Liver (tissue), 9 donors: ENCODE data around the gene WFS1. TPM values are rescaled to one million over a fixed set of nuclear protein-coding genes. Genes with fewer than 3 reads are reported as not detected.

Source experiments
- DNase-seq: peaks from one replicate; pipeline ENCODE4 v3.0.0-alpha.2; 2017; ENCODE audit warnings: low spot score
- H3K27ac ChIP-seq, 2 donors: one replicate each; pipeline ENCODE4 v1.7.0; 2013; ENCODE audit warnings: inconsistent platforms in 2 of 2, low read length in 2 of 2, control low read depth in 1 of 2, low read depth in 1 of 2, mild to moderate bottlenecking in 1 of 2
- H3K27me3 ChIP-seq, 4 donors: one replicate each; pipeline versions ENCODE4 v1.6.1 to v1.7.0; 2013; ENCODE audit warnings: low read length in 3 of 4, inconsistent platforms in 1 of 4, mild to moderate bottlenecking in 1 of 4, moderate library complexity in 1 of 4; ENCODE audit not compliant: control insufficient read depth in 4 of 4, insufficient read depth in 4 of 4
- H3K36me3 ChIP-seq, 4 donors: one replicate each; pipeline versions ENCODE4 v1.6.1 to v1.7.0; 2013; ENCODE audit warnings: low read length in 3 of 4, mild to moderate bottlenecking in 3 of 4, low read depth in 1 of 4, moderate library complexity in 1 of 4; ENCODE audit not compliant: control insufficient read depth in 4 of 4, insufficient read depth in 3 of 4
- H3K4me1 ChIP-seq, 4 donors: one replicate each; pipeline versions ENCODE4 v1.6.1 to v1.7.0; 2013; ENCODE audit warnings: low read length in 3 of 4, mild to moderate bottlenecking in 3 of 4, moderate library complexity in 1 of 4; ENCODE audit not compliant: control insufficient read depth in 4 of 4, insufficient read depth in 4 of 4
- H3K4me3 ChIP-seq, 3 donors: one replicate each; pipeline versions ENCODE4 v1.6.1 to v1.7.0; 2013; ENCODE audit warnings: low read length in 3 of 3, control low read depth in 1 of 3, low read depth in 1 of 3, mild to moderate bottlenecking in 1 of 3
- H3K9ac ChIP-seq, 2 donors: one replicate each; pipeline ENCODE4 v1.7.0; 2013; ENCODE audit warnings: low read length in 2 of 2, mild to moderate bottlenecking in 2 of 2, moderate library complexity in 2 of 2, control low read depth in 1 of 2, low read depth in 1 of 2
- H3K9me3 ChIP-seq, 4 donors: one replicate each; pipeline versions ENCODE4 v1.6.1 to v1.7.0; 2013; ENCODE audit warnings: low read length in 3 of 4; ENCODE audit not compliant: control insufficient read depth in 4 of 4
- ATF3 ChIP-seq: IDR thresholded peaks from 2 replicates; pipeline ENCODE4 v1.6.1; 2016; ENCODE audit warnings: antibody characterized with exemption
- EGR1 ChIP-seq, 2 donors: IDR thresholded peaks; 2 replicates each; pipeline ENCODE4 v1.6.1; 2016 to 2018; ENCODE audit warnings: antibody characterized with exemption in 2 of 2, low read depth in 2 of 2
- FOXA1 ChIP-seq: IDR thresholded peaks from 2 replicates; pipeline ENCODE4 v1.6.1; 2016; ENCODE audit warnings: antibody characterized with exemption
- FOXA2 ChIP-seq: IDR thresholded peaks from 2 replicates; pipeline ENCODE4 v1.6.1; 2016; ENCODE audit warnings: antibody characterized with exemption
- GABPA ChIP-seq, 2 donors: IDR thresholded peaks in 1 of 2; conservative IDR thresholded peaks in 1 of 2; 2 replicates each; pipeline ENCODE4 v1.6.1; 2016; ENCODE audit warnings: antibody characterized with exemption in 2 of 2, mild to moderate bottlenecking in 1 of 2, moderate library complexity in 1 of 2
- HNF4A ChIP-seq, 2 donors: conservative IDR thresholded peaks; 2 replicates each; pipeline ENCODE4 v1.6.1; 2016; ENCODE audit warnings: antibody characterized with exemption in 2 of 2, mild to moderate bottlenecking in 2 of 2
- HNF4G ChIP-seq: IDR thresholded peaks from 2 replicates; pipeline ENCODE4 v1.6.1; 2016; ENCODE audit warnings: antibody characterized with exemption
- JUND ChIP-seq, 2 donors: IDR thresholded peaks; 2 replicates each; pipeline ENCODE4 v1.6.1; 2016; ENCODE audit warnings: antibody characterized with exemption in 2 of 2
- MAX ChIP-seq: IDR thresholded peaks from 2 replicates; pipeline ENCODE4 v1.6.1; 2016; ENCODE audit warnings: antibody characterized with exemption
- NR2F2 ChIP-seq: IDR thresholded peaks from 2 replicates; pipeline ENCODE4 v1.6.1; 2016; ENCODE audit warnings: antibody characterized with exemption
- RAD21 ChIP-seq, 2 donors: IDR thresholded peaks; 2 replicates each; pipeline ENCODE4 v1.6.1; 2016; ENCODE audit warnings: antibody characterized with exemption in 2 of 2, mild to moderate bottlenecking in 2 of 2
- REST ChIP-seq: IDR thresholded peaks from 2 replicates; pipeline ENCODE4 v1.6.1; 2016; ENCODE audit warnings: antibody characterized with exemption, mild to moderate bottlenecking
- RXRA ChIP-seq, 2 donors: IDR thresholded peaks; 2 replicates each; pipeline ENCODE4 v1.6.1; 2017 to 2018; ENCODE audit warnings: antibody characterized with exemption in 2 of 2, mild to moderate bottlenecking in 1 of 2
- SP1 ChIP-seq: IDR thresholded peaks from 2 replicates; pipeline ENCODE4 v1.6.1; 2018; ENCODE audit warnings: antibody characterized with exemption, mild to moderate bottlenecking
- TAF1 ChIP-seq: conservative IDR thresholded peaks from 2 replicates; pipeline ENCODE4 v1.6.1; 2016; ENCODE audit warnings: antibody characterized with exemption, mild to moderate bottlenecking
- YY1 ChIP-seq: IDR thresholded peaks from 2 replicates; pipeline ENCODE4 v1.6.1; 2016; ENCODE audit warnings: antibody characterized with exemption, mild to moderate bottlenecking
- ZBTB33 ChIP-seq: IDR thresholded peaks from 2 replicates; pipeline ENCODE4 v1.6.1; 2016; ENCODE audit warnings: antibody characterized with exemption
- WGBS: extraction: QIAGEN DNeasy Blood & Tissue Kit; methylation state at CpG from one replicate; pipeline ENCODE4 v1.1.7; 2013; 5-methylcytosine and 5-hydroxymethylcytosine counted together
- polyA plus RNA-seq, 2 donors: library from polyadenylated mRNA; stranded (reverse) in 1 of 2; unstranded in 1 of 2; fragments of 200-250 nt in 1 of 2; fragments of >200 nt in 1 of 2; fragmentation: Nextera tagmentation in 1 of 2; extraction: Ambion mirVana in 1 of 2; gene quantifications; one replicate each; pipeline versions ENCODE4 v1.2.1 to v1.2.3, GENCODE V29; 2013 to 2015
- total RNA-seq, 2 donors: library from RNA; depleted of rRNA; stranded (reverse); fragments of >200 nt; gene quantifications; one replicate each; pipeline ENCODE4 v1.2.3, GENCODE V29; 2014
- donor health status: healthy.
- donor health status: healthy.
- donor health status: healthy.
- donor health status: healthy.
- donor health status: healthy.

WFS1 gene
- total and polyA plus RNA-seq, 4 donors: 6.0 to 23.9 (median 13.0) TPM

GRCh38 chr4:6299875-6300274 lies 30.2 kb downstream of the WFS1 start (continued):
- TF ChIP-seq REST: no peak
- TF ChIP-seq GABPA (IDR thresholded peaks at IDR 0.05 in 1 of 2, conservative IDR thresholded peaks at IDR 0.05 in 1 of 2): no peak
- TF ChIP-seq HNF4A (conservative IDR thresholded peaks at IDR 0.05): no peak
- no peak for TF ChIP-seq SP1
- no peak for TF ChIP-seq RXRA (IDR thresholded peaks at IDR 0.05)
- no peak for TF ChIP-seq ATF3
- TF ChIP-seq HNF4G: no peak

- TF ChIP-seq FOXA2 (no peak), JUND (IDR thresholded peaks at IDR 0.05) (no peak), GABPA (IDR thresholded peaks at IDR 0.05 in 1 of 2, conservative IDR thresholded peaks at IDR 0.05 in 1 of 2) (no peak), TAF1 (no peak), HNF4G (no peak), RAD21 (IDR thresholded peaks at IDR 0.05) (no peak), ATF3 (no peak), RXRA (IDR thresholded peaks at IDR 0.05) (no peak), ZBTB33 (no peak), EGR1 (IDR thresholded peaks at IDR 0.05; ENCODE audit: low read depth in 2 of 2) (no peak), HNF4A (conservative IDR thresholded peaks at IDR 0.05) (no peak), YY1 (no peak), FOXA1 (no peak), NR2F2 (no peak), SP1 (no peak), MAX (no peak)
- H3K9me3 ChIP-seq: no peaks in the 10 kb centered on the region
- H3K27me3 ChIP-seq: no peaks in the 10 kb centered on the region
- H3K36me3 ChIP-seq: peaks cover 5 to 56% (median 6%) of the 10 kb centered on the region in 4 donors
- H3K4me1 ChIP-seq: no peaks in the 10 kb centered on the region
- H3K4me3 ChIP-seq: no peak overlapping the region
- WGBS: 92% methylated on average over 11 of the region's 11 CpGs
- DNase-seq: no peak
- no peak overlapping the region for H3K27ac ChIP-seq
- H3K9ac ChIP-seq: no peak overlapping the region
Observed at GRCh38 chr4:6300359-6300758, 30.7 kb downstream of the WFS1 start.
